Loucy (cell line): ENCODE results near the gene CHTOP.

Experiments
- H2AFZ ChIP-seq: fragments of 200-600 bp; sonication (generic); 2 replicates; pipeline ENCODE4 v1.6.0; 2016; ENCODE audit warnings: antibody characterized with exemption, mild to moderate bottlenecking, low read length, moderate library complexity
- H3F3A ChIP-seq: fragments of 200-600 bp; 2 replicates; pipeline ENCODE4 v1.6.0; 2016; ENCODE audit warnings: antibody characterized with exemption, low read depth, mild to moderate bottlenecking
- H3K27me3 ChIP-seq: fragments of 200-600 bp; sonication (generic); 2 replicates; pipeline ENCODE4 v1.6.1; 2014; ENCODE audit warnings: low read length, mild to moderate bottlenecking; ENCODE audit not compliant: insufficient read depth, poor library complexity, severe bottlenecking
- H3K36me3 ChIP-seq: fragments of 200-600 bp; sonication (generic); 2 replicates; pipeline ENCODE4 v1.6.1; 2016; ENCODE audit warnings: low read length; ENCODE audit not compliant: insufficient read depth
- H3K4me1 ChIP-seq: fragments of 200-600 bp; sonication (generic); 2 replicates; pipeline ENCODE4 v1.5.1; 2014; ENCODE audit warnings: low read length, mild to moderate bottlenecking; ENCODE audit not compliant: insufficient read depth, poor library complexity, severe bottlenecking
- H3K4me2 ChIP-seq: fragments of 200-600 bp; sonication (generic); 2 replicates; pipeline ENCODE4 v1.6.0; 2014; ENCODE audit warnings: antibody characterized with exemption, low read length, low read depth, mild to moderate bottlenecking; ENCODE audit not compliant: poor library complexity, severe bottlenecking
- H3K4me3 ChIP-seq: fragments of 200-600 bp; sonication (generic); 2 replicates; pipeline ENCODE4 v1.5.1; 2014; ENCODE audit warnings: low read length, mild to moderate bottlenecking, mixed read lengths; ENCODE audit not compliant: poor library complexity, severe bottlenecking
- H3K79me2 ChIP-seq: fragments of 200-600 bp; sonication (generic); 2 replicates; pipeline ENCODE4 v1.6.1; 2014; ENCODE audit warnings: low read length; ENCODE audit not compliant: insufficient read depth
- H3K9ac ChIP-seq: fragments of 200-600 bp; sonication (generic); 2 replicates; pipeline ENCODE4 v1.6.0; 2014; ENCODE audit warnings: mild to moderate bottlenecking, low read depth, low read length, moderate library complexity; ENCODE audit not compliant: poor library complexity, severe bottlenecking
- H3K9me2 ChIP-seq: fragments of 200-600 bp; sonication (generic); replicated peaks from 2 replicates; pipeline ENCODE4 v1.6.1; 2016; ENCODE audit warnings: low read depth, low read length, mixed read lengths
- H3K9me3 ChIP-seq: fragments of 200-600 bp; sonication (generic); 2 replicates; pipeline ENCODE4 v1.6.1; 2014; ENCODE audit warnings: mild to moderate bottlenecking, antibody characterized with exemption, low read length, low read depth; ENCODE audit not compliant: insufficient read depth
- H4K20me1 ChIP-seq: fragments of 200-600 bp; sonication (generic); 2 replicates; pipeline ENCODE4 v1.6.0; 2014; ENCODE audit warnings: antibody characterized with exemption, low read length, mild to moderate bottlenecking; ENCODE audit not compliant: insufficient read depth, poor library complexity, severe bottlenecking
- CTCF ChIP-seq: fragments of 200-600 bp; sonication (generic); conservative IDR thresholded peaks from 2 replicates; pipeline ENCODE4 v1.5.1; 2014; ENCODE audit warnings: mild to moderate bottlenecking, antibody characterized with exemption, low read length
- EZH2phosphoT487 ChIP-seq: fragments of 200-600 bp; IDR thresholded peaks from 2 replicates; pipeline ENCODE4 v1.6.1; 2018; ENCODE audit warnings: antibody characterized with exemption, mild to moderate bottlenecking, moderate library complexity, borderline replicate concordance

Gene CHTOP

GRCh38 chr1:153628638-153629342 lies 5.1 kb upstream of the CHTOP start:
- no peak overlapping the region for H3K9ac ChIP-seq
- no peaks in the 10 kb centered on the region for H3F3A ChIP-seq
- peaks cover 31% of the 10 kb centered on the region for H3K4me1 ChIP-seq
- no peaks in the 10 kb centered on the region for H3K36me3 ChIP-seq
- H3K79me2 ChIP-seq: no peaks in the 10 kb centered on the region
- H3K27me3 ChIP-seq: no peaks in the 10 kb centered on the region
- no peak overlapping the region for H2AFZ ChIP-seq
- no peaks in the 10 kb centered on the region for H4K20me1 ChIP-seq
- H3K4me3 ChIP-seq: no peak overlapping the region
- no peak overlapping the region for H3K4me2 ChIP-seq
- no peaks in the 10 kb centered on the region for H3K9me2 ChIP-seq
- no peak for TF ChIP-seq CTCF
- TF ChIP-seq EZH2phosphoT487: no peak
- no peaks in the 10 kb centered on the region for H3K9me3 ChIP-seq

- H3K4me1 ChIP-seq: peaks cover 31% of the 10 kb centered on the region
- H3K9ac ChIP-seq: peak overlapping the region; percentile 20
- no peaks in the 10 kb centered on the region for H3K9me2 ChIP-seq
- H2AFZ ChIP-seq: no peak overlapping the region
- H3K79me2 ChIP-seq: peaks cover under 1% of the 10 kb centered on the region; the same call in 1 of the 2 replicates
- H3K9me3 ChIP-seq: no peaks in the 10 kb centered on the region
- no peaks in the 10 kb centered on the region for H3K27me3 ChIP-seq
- H3K4me2 ChIP-seq: no peak overlapping the region
- no peaks in the 10 kb centered on the region for H3K36me3 ChIP-seq
- H4K20me1 ChIP-seq: no peaks in the 10 kb centered on the region
- no peaks in the 10 kb centered on the region for H3F3A ChIP-seq
- TF ChIP-seq EZH2phosphoT487 (no peak), CTCF (no peak)
- H3K4me3 ChIP-seq: no peak overlapping the region
These were observed 4.6 kb upstream of the CHTOP start for GRCh38 chr1:153629343-153629665.

DNA sequence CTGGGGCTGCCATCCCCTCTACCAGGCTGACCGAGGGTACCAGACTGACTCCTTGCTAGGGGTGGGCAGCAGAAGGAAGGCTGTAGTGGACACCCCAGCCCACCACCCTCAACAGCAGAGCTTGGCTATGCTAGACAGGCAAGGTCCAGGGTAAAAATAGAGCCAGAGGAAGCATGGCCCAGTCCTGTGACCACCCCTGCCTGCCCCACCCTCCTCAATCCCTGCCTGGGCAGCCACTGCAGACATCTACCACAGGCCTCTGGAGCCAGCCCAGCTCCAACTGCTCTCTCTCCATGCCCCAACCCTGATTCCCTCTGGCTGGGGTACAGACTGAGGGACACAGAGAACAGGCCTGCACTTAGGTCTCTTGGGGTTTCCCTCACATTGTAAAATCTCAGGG lies 3.9 kb upstream of the CHTOP start:
- Histone ChIP-seq H3K4me1 (peaks cover 31% of the 10 kb centered on the region), H3F3A (no peaks in the 10 kb centered on the region), H3K4me2 (no peak overlapping the region), H3K27me3 (no peaks in the 10 kb centered on the region), H4K20me1 (peaks cover 5% of the 10 kb centered on the region), H3K9me3 (no peaks in the 10 kb centered on the region), H3K36me3 (no peaks in the 10 kb centered on the region), H3K9me2 (no peaks in the 10 kb centered on the region), H3K79me2 (peaks cover 7% of the 10 kb centered on the region), H3K4me3 (no peak overlapping the region), H2AFZ (no peak overlapping the region), H3K9ac (peak overlapping the region; percentile 20)
- TF ChIP-seq CTCF (no peak), EZH2phosphoT487 (no peak)
